ENCODE measurements around the gene PGS1. TPM values are rescaled to one million over a fixed set of nuclear protein-coding genes. Genes with fewer than 3 reads are reported as not detected.

PGS1 gene
- total and polyA plus RNA-seq, 10 of the 15 experiments (the other 5 are each of a cell fraction or from before 2014, with no cell fraction given) = 1.3 to 37.6 (median 27.4) TPM

GRCh38 chr17:78358538-78359320 lies 19.7 kb upstream of the PGS1 start:
- ChIA-PET POLR2A (interaction anchor here (0.5 to 2.0 kb wide), 8 partner anchors 15 to 401 kb away, joined by 3 to 6 read pairs (median 4); no protein-coding TSS in a partner anchor), CTCF (interaction anchor here (1.0 to 4.1 kb wide), 5 partner anchors 12 to 108 kb away, joined by 4 to 18 read pairs (median 5); no protein-coding TSS in a partner anchor), SMC1A (ENCODE audit: uncharacterized antibody, unreplicated experiment) (interaction anchor here (0.9 to 2.5 kb wide), 7 partner anchors 10 to 69 kb away, joined by 3 to 11 read pairs (median 3); no protein-coding TSS in a partner anchor), RAD21 (ENCODE audit: unreplicated experiment) (interaction anchor here (1.0 to 2.4 kb wide), 8 partner anchors 9 to 107 kb away, joined by 3 to 12 read pairs (median 4); no protein-coding TSS in a partner anchor)
- Histone ChIP-seq H3K27me3 (replicated peaks in 1 of 2; ENCODE audit: control insufficient read depth in 2 of 2, insufficient read depth in 2 of 2, low read length in 1 of 2) (0 out of 4 replicates have a peak, but pooled peaks cover 0 to 5% of the 10 kb centered on the region in 2 experiments), H2AFZ (ENCODE audit: control insufficient read depth, low read depth, low read length) (0 out of 2 replicates have a peak overlapping the region, but pooled peaks have one; percentile 11), H3K9me3 (replicated peaks; ENCODE audit: control insufficient read depth, insufficient read depth, low read length) (no peaks in the 10 kb centered on the region), H3K9ac (ENCODE audit: control insufficient read depth, insufficient read depth, low read length) (peak overlapping the region; percentile 71; the same call in 1 of the 2 replicates), H3K4me1 (ENCODE audit: control insufficient read depth, insufficient read depth, low read length) (peaks cover 34% of the 10 kb centered on the region), H3K27ac (ENCODE audit: control insufficient read depth, insufficient read depth) (no peak overlapping the region), H3K79me2 (ENCODE audit: control insufficient read depth, insufficient read depth, low read length) (peaks cover 8% of the 10 kb centered on the region), H3K4me2 (ENCODE audit: control insufficient read depth, insufficient read depth) (peak overlapping the region; percentile 99), H4K20me1 (ENCODE audit: control insufficient read depth, insufficient read depth) (no peaks in the 10 kb centered on the region), H3K4me3 (peak overlapping the region; percentile 80), H3K36me3 (ENCODE audit: control insufficient read depth in 2 of 2, insufficient read depth in 2 of 2, low read length in 1 of 2) (no peaks in the 10 kb centered on the region; a peak in 1 of 4 replicates)
- no TSS peak for BruUV-seq (replicated peaks)
- intact Hi-C loops (cut with micrococcal nuclease; ENCODE audit: unreplicated experiment) (no loop called here), in situ Hi-C loops (cut with MboI) (no loop called here)
- DNase-seq (ENCODE audit: low read depth, low spot score) = no peak
- no peak for FAIRE-seq
- WGBS (ENCODE audit: insufficient coverage, insufficient replicate concordance, low lambda C conversion rate, missing lambda C conversion rate) = 3% methylated on average over 62 of the region's 72 CpGs
- peak; percentile 3 for ATAC-seq
- TF ChIP-seq RELA (IDR thresholded peaks at IDR 0.05; ENCODE audit: borderline replicate concordance, partially characterized antibody) (no peak), SUZ12 (IDR thresholded peaks at IDR 0.05; ENCODE audit: unreplicated experiment) (peak; percentile 10), POLR2AphosphoS5 (IDR thresholded peaks at IDR 0.05; ENCODE audit: low read length) (peak; percentile 45; the same call in 1 of the 2 replicates), POLR2AphosphoS2 (IDR thresholded peaks at IDR 0.05; ENCODE audit: low read depth, low read length) (no peak), DPF2 (IDR thresholded peaks at IDR 0.05) (0 out of 2 replicates have a peak, but pooled peaks have one; percentile 11), SIN3A (IDR thresholded peaks at IDR 0.05; ENCODE audit: low read depth, low read length) (0 out of 2 replicates have a peak, but pooled peaks have one; percentile 33), TAF1 (IDR thresholded peaks at IDR 0.05; ENCODE audit: borderline replicate concordance, low read depth, low read length) (no peak), HDGF (IDR thresholded peaks at IDR 0.05) (peak; percentile 63; the same call in 1 of the 2 replicates), GATAD2B (conservative IDR thresholded peaks at IDR 0.05; ENCODE audit: low read depth) (peak; percentile 67), IKZF1 (conservative IDR thresholded peaks at IDR 0.05) (peak; percentile 27; the same call in 1 of the 2 replicates), EP300 (IDR thresholded peaks at IDR 0.05; ENCODE audit: borderline replicate concordance in 1 of 2, control insufficient read depth in 1 of 2, low read depth in 2 of 2, low read length in 2 of 2) (peak in 1 of 2 experiments; percentile 6; a peak in 1 of 4 replicates), NBN (IDR thresholded peaks at IDR 0.05) (no peak), MTA2 (IDR thresholded peaks at IDR 0.05; ENCODE audit: low read depth) (no peak), SPI1 (IDR thresholded peaks at IDR 0.05; ENCODE audit: borderline replicate concordance, insufficient read depth, low read depth, low read length) (no peak), CBX3 (IDR thresholded peaks at IDR 0.05; ENCODE audit: borderline replicate concordance, low read depth) (no peak), LARP7 (IDR thresholded peaks at IDR 0.05) (no peak), NFIC (IDR thresholded peaks at IDR 0.05; ENCODE audit: low read depth, low read length) (no peak), RB1 (IDR thresholded peaks at IDR 0.05; ENCODE audit: borderline replicate concordance) (no peak), ZSCAN29 (IDR thresholded peaks at IDR 0.05) (no peak)
- TF ChIP-seq, protein P1, sequence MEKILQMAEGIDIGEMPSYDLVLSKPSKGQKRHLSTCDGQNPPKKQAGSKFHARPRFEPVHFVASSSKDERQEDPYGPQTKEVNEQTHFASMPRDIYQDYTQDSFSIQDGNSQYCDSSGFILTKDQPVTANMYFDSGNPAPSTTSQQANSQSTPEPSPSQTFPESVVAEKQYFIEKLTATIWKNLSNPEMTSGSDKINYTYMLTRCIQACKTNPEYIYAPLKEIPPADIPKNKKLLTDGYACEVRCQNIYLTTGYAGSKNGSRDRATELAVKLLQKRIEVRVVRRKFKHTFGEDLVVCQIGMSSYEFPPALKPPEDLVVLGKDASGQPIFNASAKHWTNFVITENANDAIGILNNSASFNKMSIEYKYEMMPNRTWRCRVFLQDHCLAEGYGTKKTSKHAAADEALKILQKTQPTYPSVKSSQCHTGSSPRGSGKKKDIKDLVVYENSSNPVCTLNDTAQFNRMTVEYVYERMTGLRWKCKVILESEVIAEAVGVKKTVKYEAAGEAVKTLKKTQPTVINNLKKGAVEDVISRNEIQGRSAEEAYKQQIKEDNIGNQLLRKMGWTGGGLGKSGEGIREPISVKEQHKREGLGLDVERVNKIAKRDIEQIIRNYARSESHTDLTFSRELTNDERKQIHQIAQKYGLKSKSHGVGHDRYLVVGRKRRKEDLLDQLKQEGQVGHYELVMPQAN (conservative IDR thresholded peaks at IDR 0.05) = 0 out of 2 replicates have a peak, but pooled peaks have one; percentile 42
- TF ChIP-seq, protein P2, sequence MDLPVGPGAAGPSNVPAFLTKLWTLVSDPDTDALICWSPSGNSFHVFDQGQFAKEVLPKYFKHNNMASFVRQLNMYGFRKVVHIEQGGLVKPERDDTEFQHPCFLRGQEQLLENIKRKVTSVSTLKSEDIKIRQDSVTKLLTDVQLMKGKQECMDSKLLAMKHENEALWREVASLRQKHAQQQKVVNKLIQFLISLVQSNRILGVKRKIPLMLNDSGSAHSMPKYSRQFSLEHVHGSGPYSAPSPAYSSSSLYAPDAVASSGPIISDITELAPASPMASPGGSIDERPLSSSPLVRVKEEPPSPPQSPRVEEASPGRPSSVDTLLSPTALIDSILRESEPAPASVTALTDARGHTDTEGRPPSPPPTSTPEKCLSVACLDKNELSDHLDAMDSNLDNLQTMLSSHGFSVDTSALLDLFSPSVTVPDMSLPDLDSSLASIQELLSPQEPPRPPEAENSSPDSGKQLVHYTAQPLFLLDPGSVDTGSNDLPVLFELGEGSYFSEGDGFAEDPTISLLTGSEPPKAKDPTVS (IDR thresholded peaks at IDR 0.05; ENCODE audit: low read depth, low read length) = no peak
